GM19468 (cell line): Measurements from ENCODE around the gene MEI4.
"Not testable (repeated sequence)": the region's sequence is repeated elsewhere in the genome, so short reads cannot be mapped to it uniquely, and the experiment has no call there.

Experiments used
- ATAC-seq: cut with Tn5 transposase; IDR thresholded peaks from one replicate; pipeline ENCODE4 v1.9.1; 2021; ENCODE audit warnings: mild to moderate bottlenecking, moderate library complexity, moderate number of reproducible peaks; ENCODE audit not compliant: unreplicated experiment; ENCODE audit errors: extremely low read depth

Gene MEI4

DNA sequence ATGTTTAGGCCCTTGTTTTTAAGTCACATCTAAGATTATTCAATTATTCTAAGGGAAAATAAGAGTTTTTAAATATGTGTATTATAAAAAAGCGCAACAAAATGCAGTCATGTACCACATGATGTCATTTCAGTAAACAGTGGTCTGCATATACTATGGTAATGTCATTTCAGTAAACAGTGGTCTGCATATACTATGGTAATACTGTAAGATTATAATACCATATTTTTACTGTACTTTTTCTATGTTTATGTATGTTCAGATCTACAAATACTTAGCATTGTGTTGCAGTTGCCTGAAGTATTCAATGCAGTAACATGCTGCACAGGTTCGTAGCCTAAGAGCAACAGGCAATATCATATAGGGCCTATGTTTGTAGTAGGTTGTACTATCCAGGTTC, 21.4 kb downstream of the MEI4 start:
- no peak for ATAC-seq

DNA sequence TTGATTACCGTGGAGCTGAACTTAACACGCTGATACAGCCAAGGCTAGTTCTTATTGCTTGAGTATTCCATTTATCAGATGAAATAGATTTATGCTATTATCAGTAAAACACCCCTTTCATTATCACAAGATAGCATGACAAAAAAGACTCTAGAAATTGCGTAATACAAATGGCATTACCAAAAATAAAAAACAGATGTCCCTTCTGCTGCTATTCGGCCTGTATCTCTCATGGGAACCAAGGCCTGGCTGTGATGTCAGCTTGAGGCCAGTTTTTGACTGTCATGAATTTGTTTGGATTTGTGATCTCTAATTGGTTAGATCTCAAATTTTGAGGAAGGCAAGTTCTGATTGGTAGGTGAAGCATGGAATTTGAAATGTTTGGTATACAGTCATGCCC, 25.2 kb downstream of the MEI4 start:
- no peak for ATAC-seq

DNA sequence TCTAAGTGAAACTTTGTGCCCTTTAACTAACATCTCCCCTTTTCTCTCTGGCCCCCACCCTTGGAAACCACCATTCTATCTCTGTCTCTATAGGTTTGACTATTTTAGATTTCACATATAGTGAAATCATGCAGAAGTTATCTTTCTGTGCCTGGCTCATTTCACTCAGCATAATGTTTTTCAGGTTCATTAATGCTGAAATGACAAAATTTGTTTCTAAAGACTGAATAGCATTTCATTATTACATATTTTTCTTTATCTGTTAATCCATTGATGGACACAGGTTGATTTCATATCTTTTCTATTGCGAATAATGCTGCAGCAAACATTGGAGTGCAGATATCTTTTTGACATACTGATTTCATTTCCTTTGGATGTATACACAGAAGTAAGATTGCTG, 30.7 kb downstream of the MEI4 start:
- no peak for ATAC-seq

DNA sequence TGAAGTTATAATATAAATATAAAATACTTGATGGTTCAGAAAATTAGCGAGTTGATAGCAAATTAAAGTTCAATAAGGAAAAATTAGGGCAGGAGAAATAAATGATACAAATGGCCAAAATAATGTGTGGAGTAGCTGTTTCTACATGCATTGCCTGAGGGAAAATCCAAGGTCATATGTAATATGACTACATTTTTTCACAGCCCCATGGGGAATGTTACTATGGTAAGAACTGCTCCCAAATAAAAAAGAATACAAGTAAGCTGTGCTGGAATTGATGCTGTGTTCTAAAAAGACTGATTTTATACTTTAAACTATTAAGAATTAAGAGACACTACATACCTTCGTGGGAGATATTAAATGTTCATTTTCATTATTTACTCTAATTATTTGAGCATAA, 34.1 kb downstream of the MEI4 start:
- no peak for ATAC-seq

DNA sequence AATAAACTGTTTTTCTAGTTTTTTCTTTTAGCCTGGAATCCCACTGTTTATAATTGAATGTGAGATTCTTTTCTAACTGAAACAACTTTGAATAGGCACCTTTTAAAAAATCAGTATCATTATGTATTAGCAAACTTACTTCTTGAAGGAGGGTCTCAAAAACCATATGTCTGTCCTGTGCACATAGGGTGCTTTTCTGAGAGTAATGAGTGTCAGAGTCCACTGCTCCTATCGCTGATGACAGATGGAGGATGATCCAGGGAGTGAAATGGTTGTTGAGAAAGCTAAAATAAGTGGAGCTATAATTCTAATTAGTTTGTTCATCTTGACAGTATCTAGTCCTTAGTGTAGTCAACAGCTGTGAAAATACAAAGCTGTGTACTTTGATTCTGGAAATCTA, 35.8 kb downstream of the MEI4 start:
- no peak for ATAC-seq

DNA sequence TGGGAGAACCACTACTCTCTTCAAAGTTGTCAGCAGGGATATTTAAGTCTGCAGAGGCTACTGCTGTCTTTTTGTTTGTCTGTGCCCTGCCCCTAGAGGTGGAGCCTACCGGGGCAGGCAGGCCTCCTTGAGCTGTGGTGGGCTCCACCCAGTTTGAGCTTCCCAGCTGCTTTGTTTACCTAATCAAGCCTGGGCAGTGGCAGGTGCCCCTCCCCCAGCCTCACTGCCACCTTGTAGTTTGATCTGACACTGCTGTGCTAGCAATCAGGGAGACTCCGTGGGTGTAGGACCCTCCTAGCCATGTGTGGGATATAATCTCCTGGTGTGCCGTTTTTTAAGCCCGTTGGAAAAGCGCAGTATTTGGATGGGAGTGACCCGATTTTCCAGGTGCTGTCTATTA, 47.3 kb downstream of the MEI4 start:
- ATAC-seq: not testable (repeated sequence)

GRCh38 chr6:77707603-77708002, 54.8 kb downstream of the MEI4 start:
- no peak for ATAC-seq

DNA sequence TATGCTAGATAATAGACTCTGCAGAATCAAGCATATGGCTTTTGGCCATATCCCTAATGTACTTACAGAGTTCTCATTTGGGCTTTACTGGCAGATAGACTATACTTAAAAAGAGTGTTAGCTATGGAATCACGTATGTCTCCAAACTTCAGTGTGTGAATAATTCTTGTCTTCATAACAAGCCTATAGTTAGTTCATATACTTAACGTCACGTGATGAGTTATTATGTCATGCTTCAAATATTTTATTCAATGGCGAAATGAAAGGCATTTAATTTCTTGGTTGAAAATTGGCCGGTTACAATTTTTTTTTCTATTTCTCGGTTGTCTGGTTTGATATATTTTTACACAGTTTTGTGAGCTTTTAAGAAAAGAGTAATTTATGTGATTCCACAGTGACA, 62.7 kb downstream of the MEI4 start:
- no peak for ATAC-seq

- no peak for ATAC-seq
Measured at GRCh38 chr6:77716311-77716710, 63.5 kb downstream of the MEI4 start.

- ATAC-seq: not testable (repeated sequence)
Measured at GRCh38 chr6:77736010-77736409, 83.2 kb downstream of the MEI4 start.

DNA sequence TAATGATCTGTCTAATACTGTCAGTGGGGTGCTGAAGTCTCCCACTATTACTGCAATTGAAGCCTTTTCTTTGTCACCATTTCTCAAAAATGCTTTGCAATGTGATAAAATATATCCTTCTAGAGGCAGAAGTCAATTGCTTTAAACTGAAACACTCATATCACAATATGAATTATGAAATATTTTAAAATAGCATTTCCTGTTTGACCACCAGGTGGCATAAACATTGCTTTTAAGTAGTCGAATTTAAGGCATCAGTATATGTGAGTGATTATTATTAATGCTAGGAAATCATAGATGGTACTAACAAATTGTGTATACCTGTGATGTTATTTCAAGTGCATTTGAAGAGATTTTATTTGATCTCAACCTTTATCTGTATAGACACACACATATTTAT, 87.5 kb downstream of the MEI4 start:
- no peak for ATAC-seq

DNA sequence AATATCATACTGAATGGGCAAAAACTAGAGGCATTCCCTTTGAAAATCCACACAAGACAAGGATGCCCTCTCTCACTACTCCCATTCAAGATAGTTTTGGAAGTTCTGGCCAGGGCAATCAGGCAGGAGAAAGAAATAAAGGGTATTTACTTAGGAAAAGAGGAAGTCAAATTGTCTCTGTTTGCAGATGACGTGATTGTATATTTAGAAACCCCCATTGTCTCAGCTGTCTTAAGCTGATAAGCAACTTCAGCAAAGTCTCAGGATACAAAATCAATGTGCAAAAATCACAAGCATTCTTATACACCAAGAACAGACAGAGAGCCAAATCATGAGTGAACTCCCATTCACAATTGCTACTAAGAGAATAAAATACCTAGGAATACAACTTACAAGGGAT, 99.3 kb downstream of the MEI4 start:
- ATAC-seq: not testable (repeated sequence)

DNA sequence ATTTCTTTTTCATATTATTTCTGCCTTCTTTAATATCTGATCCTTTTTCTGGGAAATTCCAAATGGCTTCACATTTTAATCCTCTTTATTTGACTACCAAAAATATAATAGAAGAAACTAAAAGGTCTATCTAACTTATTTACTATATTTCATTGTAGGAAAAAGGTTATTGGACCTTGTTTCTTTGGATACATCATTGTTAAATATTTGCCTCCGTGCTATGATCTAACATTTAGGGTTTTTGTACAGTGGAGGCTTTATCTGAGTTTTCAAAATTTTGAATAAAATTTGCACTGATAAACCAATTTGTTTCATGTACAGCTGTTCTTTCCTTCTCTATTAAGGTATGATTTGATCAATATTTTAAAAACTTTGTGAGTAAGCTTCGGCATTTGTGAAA, 109.5 kb downstream of the MEI4 start:
- ATAC-seq: no peak

DNA sequence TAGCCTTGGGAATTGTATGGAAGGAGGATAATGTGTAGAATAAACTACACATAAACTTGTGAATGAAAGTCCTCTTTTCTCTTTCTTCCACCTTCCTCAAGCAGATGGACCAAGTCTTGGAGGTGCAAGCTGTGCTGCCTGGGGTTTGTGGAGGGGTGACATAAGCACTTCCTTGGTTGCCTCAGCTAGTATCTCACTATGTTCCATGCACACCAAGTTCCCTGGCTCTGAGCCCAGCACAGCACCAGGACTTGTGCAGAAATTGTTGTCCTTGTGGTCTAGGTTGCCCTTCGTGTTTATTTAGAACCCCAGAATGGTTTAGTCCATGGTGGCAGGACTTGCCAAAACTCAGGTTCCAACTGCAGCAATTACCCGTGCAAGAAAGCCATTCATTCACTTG, 110.3 kb downstream of the MEI4 start:
- ATAC-seq: no peak

DNA sequence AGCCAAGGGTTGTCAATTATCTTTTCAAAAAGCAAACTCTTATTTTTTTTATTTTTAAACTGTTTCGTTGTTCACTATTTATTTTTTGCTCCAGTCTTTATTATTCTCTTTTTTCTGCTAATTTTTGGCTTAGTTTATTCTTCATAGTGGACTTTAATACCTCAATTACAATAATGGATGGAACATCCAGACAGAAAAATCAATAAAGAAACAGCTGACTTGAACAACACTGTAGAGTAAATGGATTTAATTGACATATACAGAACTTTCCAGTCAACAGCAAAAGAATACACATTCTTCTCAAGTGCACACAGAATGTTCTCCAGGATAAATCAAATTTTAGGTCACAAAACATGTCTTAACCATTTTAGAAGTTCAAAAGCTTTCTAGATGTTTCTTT, 111.5 kb downstream of the MEI4 start:
- ATAC-seq: no peak

GRCh38 chr6:77773157-77773822, 120.5 kb downstream of the MEI4 start:
- ATAC-seq: no peak

- ATAC-seq: no peak
Measured at GRCh38 chr6:77774457-77774856, 121.6 kb downstream of the MEI4 start.

DNA sequence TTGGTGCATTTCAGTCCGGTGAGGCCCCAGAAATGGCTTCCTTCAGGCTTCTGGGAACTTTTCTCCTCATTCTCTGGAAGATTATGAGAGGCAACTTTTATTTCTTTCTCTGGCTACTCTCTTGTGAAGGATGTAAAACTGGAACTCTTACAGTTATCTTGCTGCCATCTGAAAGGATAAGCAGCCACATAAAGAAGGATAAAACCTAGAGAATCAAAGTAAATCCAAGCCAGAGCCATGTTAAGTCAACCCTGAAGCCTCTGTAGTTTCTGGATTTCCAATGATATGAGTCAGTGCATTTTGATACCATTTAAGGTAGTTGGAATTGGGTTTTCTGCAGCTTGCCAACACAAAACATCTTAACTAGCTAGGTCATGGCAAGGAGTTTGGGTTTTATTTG, 123.6 kb downstream of the MEI4 start:
- ATAC-seq: no peak

DNA sequence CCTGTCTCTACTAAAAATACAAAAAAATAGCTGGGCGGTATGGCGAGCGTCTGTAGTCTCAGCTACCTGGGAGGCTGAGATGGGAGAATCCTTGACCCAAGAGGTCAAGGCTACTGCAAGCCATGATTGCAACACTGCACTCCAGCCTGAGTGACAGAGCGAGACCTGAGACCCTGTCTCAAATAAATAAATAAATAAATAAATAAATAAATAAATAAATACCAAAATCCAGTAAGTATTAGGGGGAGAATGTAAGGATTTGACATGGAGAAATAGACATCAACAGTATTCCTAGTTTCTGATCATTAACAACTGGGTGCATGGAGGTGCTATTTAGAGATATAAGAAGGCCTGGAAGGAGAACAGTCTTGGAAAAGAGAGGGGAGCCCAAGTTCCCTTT, 125.7 kb downstream of the MEI4 start:
- no peak for ATAC-seq

GRCh38 chr6:77786935-77787629, 134.2 kb downstream of the MEI4 start:
- no peak for ATAC-seq

DNA sequence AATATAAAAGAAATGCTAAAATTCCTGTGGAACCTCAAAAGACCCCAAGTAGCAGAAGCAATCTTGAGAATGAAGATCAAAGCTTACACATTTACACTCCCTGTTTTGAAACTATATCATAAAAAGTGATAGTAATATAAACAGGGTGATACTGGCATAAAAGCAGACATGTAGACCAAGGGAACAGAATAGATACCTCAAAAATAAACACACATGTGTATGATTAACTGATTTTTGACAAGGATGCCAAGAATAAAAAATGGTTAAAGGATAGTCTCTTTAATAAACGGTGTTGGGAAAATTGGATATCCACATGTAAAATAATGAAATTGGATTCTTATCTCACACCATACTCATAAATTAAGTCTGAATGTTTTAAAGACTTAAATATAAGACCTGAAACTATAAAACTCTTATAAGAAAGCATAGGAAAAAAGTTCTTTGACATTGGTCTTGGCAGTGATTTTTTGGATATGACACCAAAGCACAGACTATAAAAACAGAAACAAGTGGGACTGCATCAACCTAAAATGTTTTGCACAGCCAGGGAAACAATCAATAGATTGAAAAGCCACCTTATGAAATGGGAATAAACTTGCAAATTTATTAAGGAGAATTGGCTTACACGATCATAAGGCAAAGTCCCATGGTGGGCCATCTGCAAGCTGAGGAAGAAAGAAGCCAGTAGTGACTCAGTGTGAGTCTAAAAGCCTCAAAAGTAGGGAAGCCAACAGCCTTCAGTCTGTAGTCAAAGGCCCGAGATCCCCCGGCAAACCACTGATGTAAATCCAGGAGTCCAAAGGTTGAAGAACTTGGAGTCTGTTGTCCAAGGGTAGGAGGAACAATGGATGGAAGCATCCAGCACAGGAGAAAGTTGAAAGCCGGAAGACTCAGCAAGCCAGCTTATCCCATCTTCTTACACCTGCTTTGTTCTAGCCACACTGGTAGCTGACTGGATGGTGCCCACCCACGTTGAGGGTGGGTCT, 144.3 kb downstream of the MEI4 start:
- no peak for ATAC-seq
